Fibroblast of skin of scalp (primary cell): ENCODE measurements around the gene HMG20A.

Source experiments
- DNase-seq: peaks from one replicate; pipeline ENCODE4 v3.0.0-alpha.2; 2013

The HMG20A gene

DNA sequence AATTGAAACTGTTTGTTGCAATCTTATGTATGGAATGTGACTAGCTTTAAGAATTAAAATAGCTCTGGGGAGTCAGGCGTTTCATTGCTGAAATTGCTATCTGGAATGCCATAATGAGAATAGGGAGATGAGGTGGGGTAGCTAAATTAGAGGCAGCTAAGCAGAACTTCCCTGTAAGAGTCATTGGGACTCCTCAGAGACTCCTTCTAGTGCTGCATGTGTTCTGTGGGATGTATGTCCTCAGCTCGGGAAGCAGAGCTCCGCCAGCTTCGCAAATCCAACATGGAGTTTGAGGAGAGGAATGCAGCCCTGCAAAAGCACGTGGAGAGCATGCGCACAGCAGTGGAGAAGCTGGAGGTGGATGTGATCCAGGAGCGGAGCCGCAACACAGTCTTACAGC is 57.4 kb downstream of the HMG20A start:
- DNase-seq, result no peak

DNA sequence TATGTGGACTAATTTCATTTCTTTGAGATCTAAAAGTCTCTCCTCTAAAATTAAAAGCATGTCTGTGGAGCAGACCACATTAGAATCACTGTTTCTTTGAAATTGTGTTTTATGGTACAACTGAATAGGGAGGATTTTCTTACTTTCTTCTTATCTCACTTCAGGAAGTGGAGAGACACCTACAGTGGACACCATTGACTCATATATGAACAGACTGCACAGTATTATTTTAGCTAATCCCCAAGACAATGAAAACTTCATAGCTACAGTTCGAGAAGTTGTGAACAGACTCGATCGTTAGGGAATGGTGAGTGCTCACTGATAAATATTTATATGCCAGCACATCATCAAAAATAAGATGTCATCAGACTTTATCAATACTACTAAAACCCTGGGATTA is 58.3 kb downstream of the HMG20A start:
- no peak for DNase-seq

DNA sequence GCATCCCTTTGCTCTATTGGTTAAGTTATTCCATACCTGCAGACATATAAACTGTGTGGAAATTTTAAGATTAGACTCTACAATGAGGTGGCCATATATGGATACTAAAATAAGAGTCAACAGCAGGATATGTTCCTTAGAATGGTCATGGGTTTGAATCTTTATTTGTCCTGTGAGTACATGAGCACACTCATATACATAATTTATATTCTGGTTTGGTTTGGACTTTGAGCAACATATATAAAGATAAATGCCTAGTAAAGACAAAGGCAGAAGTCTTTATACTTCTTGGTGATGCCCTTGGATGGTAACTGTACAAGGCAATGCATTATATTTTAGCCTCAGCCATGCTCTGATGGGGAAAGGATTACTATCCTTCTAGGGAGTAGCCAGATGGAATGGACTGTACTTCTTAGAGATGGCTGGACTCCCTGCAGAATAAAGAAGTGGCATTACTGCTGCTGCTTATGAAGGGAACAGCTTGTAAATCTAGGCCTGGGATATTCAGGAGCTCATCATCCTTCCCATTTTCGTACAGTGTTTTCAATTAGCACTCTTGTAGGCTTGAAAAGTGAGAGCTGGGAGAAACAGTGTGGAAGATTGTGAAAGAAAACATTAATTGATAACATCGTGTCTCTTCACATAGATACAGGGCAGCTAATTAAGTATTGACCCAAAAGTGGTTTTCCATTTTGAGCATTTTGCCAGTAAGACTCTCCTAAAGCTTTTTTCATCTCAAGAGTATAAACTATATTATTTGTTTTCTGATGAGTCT is 60.4 kb downstream of the HMG20A start:
- DNase-seq, result no peak

DNA sequence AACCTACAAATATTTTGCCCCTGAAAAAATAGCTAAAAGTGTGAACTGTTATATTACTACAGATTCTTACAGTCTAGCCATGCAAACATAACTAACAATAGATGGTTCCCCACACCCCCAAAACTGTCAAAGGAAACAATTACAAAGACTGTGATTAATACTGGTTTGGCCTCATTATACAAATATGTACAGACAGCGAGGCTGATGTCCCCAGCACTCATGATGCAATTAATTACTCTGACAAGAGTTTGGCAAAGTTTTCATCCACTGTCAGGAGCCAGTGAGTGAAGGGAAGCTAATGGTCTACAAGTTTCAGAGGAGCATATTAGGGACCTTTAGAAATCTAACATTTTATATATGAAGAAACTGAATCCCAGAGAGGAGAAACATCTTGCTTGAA is 61.0 kb downstream of the HMG20A start:
- peak; percentile 73 for DNase-seq

DNA sequence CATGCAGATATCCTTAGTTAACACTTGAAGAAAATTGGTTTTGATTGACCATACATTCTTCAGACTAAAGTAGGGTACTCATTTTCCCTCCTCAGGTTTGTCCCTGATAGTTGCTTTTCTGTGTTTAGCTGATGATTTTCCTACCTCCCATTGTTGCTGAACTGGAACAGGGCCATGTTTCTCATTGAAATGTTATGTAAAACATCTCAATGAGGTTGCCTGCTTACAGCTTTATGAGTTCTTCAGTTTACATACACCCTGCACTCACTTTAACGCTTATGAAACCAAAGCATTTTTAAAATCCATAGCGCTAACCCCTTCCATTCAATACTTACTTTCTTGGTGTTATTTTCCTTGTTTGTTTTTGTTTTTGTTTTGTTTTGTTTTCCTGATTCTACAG is 61.9 kb downstream of the HMG20A start:
- peak; percentile 84 for DNase-seq

DNA sequence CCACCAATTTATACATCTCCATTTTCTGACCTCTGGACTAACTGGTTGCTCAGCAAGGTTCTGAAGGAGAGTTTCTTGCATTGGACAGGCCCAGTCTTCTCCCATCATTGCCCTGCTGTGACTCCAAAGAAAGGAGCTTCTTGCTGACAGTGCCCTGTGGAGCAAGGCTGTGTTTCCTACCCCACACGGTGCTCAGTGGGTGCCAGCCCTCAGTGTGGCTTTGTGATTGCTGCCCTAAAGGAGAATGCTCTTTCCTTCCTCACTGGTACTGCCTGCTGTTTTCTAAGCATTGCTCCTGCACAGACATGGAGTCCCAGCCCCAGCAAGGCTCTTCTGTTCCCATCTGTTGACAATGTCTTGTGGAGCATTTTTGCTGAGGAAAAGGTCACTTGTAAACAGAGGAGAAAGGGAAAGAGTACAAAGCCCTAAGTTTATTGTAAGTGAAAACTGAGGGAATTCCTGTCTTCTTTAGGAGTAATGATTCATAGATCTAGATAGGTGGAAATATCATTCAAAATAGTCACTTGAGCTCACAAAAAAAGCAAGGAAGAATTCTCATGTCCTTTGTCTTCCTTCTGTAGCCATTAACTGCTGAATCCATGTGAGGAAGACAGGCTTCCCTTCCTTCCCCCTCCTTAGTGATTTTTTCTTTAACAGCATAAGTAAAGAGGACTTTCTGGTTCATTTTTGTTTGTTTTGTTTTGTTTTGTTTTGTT is 62.9 kb downstream of the HMG20A start:
- peak; percentile 62 for DNase-seq

DNA sequence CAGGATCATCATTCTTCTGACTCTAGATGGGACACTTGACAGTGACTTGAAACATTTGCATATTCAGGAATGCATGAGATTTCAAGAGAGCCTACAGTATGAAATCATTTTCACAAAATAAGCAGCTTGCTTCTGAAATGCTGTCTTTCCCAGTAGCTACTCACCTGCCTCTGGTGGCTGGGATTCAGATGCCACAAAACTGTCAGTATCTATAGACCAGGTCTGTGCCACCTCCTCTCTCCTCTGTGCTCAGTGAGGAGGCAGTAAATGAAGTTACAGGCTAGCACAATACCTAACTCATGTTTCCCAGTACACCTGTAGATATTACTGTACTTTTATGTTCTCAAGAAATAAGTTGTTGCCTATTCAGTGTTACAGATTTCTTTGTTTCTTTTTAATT is 64.3 kb downstream of the HMG20A start:
- DNase-seq, result no peak

DNA sequence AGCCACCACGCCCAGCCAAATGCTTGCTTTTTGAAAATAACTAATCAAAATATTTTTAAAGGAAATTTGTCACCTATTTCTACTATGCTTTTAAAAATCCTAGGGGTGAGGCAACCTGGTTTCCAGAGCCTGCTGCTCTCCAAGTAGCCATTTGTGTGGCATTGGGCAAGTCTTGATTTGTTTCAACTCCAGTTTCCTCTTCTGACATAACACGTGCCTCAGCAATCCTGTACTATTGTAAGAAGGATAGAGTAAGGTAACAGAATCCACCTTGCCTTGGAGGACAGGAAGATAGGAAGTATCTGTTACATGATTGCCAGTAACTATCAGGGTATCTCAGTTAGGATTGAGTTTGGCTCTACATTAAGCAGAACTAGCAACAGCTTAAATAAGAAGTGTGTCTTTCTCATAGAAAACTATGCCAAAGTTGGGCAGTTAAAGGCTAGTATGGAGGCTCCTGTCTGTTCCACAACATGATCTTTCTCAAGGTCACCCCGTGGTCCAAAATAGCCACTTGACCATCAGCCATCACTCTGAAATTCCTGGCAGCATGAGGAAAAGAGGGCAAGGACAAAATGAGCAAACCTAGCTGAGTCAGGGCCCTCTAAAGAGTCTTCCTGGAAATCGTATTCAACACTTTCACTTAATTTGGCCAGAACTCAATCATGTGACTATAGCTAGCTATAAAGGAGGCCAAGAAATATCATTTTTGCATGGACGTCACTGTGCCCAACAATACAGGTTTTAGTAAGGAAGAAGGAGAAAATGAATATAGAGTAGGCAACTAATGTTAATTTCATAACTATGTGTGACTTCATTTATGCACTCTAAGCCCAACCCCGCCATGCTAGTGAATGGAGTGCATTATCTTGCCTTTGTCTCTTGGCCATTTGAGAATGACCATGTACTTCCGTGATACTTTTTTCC is 66.1 kb downstream of the HMG20A start:
- no peak for DNase-seq

DNA sequence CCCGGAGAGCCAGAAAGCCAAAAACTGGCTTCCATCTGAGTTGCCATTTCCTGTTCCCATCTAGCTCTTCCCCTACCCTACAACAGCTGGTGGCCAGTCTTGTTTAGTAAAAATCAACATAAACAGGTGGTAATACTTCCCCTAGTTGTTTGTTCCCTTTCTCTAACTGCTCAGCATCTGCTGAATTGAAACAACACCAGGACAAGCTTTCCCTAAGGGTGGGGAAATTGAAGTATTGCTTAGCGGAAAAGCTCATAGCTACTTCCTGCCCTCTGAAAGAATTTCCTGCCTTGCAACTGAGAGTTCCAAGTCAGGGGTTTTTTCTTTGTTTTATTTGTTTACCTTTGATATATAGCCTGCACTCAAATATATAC is 66.8 kb downstream of the HMG20A start:
- DNase-seq, result no peak

DNA sequence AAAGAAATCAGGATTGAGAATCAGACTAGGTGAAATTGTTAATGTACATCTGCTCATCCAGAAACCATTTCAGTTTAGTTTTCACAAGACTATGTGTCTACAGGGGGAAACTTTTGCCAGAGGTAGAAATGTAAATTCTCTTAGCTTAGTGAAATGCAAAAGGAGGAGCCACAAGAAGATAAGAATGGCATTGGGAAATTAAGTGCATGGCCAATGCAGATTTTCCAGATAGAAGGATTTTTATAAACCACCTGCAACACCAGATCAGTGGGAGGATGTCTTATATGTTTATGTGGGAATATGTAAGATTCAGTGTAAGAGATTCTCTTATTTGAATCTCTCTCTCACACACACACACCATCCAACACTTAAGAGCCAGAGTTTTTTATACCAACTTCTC is 67.2 kb downstream of the HMG20A start:
- DNase-seq, result no peak

DNA sequence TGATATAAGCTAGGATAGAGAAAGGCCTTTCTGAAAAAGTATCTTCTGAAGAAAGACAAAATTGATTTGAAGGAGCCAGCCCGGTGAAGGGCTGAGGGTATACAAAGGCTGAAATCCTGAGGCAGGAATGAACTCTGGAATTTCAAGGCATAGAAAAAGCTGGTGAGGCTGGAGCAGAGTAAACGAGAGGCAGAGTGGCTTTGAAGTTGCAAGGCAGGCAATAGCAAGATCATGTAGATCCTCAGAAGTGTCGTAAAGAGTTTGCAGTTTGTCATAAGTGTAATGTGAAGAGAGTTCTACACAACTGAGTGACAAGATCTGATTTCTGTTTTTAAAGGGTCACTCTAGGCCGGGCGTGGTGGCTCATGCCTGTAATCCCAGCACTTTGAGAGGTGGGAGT is 69.0 kb downstream of the HMG20A start:
- no peak for DNase-seq

DNA sequence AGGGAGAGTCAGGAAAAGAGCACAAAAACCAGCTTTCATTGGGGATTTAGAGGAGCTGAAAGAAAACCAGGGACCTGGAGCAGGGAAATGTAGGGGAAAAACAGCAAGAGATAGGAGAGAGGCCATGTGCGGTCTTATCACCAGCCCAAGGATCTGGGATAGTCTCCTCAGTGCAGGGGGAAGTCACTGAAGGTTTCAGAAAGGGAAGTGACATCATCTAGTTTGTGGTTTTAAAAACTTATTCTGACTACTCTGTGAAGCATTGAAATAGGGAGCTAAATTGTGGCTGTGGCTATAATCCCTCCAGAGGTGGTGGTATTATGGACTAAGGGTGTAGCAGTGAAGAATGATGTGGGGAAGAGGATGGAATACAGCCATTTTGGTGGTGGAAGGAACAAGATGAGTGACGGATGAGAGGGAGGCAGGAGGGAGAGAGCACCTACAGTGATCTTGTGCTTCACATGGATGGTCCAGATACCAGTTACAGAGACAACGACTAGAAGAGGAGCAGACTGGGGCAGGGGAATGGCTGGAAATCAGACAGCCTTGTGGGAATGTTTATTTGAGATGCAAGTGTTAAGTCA is 72.7 kb downstream of the HMG20A start:
- DNase-seq, result peak; percentile 68

DNA sequence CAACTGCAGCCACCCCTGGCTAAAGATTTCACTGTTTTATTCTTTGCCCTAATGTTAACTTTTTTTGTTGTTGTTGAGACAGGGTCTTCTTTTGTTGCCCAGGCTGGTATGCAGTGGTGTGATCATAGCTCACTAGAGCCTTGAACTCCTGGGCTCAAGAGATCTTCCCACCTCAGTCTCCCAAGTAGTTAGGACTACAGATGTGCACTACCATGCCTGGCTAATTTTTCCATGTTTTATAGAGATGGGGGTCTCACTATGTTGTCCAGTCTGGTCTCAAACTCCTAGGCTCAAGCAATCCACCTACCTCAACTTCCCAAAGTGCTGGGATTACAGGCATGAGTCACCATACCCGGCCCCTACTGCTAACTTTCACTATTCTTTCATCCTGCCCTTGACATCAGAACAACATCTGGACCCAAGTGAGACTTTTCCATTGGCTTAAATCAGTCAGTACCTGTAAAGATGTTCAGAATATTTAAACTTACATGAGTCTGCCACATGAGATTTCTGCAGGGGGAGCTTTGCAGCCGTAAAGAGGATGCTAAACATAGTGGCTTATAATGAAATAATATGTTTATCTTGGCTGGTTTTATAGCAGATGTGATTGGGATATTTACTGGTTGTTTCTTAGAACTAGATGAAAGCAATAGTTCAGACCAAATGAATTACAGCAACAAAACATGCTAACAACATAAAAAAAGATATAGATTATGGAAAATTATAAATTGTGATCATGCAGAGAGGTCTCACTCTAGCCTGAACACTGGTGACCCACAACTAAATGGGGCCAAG is 73.6 kb downstream of the HMG20A start:
- DNase-seq, result no peak

DNA sequence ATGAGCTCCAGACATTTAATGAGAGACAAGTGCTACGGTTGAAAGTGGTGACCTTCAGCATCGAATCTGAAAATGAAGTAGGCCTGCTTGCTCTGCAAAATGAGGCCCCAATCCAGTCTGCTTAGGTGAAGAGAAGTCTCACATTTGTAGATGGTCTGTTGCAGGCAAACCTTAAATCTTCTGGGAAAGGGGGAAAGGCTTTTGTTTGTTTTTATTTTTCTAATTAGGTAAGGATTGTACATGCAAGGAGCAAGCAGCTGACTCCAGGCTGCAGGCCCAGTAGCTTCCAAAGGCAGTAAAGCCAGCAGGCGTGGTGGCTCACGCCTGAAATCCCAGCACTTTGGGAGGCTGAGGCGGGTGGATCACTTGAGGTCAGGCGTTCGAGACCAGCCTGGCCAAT is 74.3 kb downstream of the HMG20A start:
- no peak for DNase-seq

DNA sequence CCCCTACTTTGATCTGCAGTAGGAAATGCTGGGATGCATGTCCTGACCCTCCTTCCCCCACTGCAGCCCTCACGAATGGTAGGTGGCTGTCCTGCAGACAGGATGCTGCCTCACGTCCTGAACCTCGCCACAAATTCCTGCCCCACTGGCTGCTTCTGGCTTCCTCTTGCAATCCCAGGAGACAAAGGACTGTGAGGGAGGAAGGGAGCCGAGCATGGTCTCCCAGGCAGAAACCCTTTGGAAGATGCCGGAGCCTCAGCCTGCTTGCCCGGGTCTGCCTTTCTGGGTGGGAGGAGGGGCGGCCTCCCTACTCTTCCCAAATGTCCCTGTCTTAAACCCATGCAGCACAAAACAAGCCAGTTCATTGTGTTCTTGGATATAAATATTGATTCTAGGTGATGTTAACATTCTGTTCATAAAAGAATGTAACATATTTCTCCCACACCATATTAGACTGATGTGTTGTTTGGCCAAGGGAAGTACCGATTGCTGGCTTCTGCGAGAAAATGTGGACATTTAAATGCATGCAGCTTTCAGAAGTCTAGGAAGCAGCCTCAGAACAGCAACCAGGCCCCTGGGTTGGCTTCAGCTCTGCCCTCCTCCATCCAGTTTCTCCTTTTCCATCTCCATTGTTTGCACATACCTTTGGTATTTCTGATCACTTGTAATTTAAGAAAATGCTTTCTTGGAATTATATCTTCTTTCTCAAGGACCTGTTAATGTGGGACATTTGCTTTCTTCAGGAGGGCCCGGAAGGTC is 75.3 kb downstream of the HMG20A start:
- peak; percentile 79 for DNase-seq

DNA sequence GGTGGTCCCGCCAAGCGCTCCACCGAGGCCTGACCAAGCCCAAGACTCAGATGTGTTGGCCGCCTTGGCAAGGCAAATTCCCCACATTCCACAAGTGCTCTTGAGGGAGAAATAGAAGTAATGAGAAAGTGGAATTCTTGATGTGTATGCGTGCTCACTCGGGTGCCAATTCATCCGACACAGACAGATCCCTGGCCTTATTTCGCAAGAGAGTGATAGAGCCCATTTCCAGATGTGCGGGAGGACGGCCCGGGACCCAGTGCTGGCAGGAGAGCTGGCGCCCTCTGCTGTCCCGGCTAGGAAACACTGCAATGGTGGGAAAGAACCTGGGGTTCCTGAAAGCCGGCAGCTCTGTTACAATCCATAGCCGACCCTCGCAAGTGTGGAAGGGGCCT is 76.0 kb downstream of the HMG20A start:
- DNase-seq, result peak; percentile 99

DNA sequence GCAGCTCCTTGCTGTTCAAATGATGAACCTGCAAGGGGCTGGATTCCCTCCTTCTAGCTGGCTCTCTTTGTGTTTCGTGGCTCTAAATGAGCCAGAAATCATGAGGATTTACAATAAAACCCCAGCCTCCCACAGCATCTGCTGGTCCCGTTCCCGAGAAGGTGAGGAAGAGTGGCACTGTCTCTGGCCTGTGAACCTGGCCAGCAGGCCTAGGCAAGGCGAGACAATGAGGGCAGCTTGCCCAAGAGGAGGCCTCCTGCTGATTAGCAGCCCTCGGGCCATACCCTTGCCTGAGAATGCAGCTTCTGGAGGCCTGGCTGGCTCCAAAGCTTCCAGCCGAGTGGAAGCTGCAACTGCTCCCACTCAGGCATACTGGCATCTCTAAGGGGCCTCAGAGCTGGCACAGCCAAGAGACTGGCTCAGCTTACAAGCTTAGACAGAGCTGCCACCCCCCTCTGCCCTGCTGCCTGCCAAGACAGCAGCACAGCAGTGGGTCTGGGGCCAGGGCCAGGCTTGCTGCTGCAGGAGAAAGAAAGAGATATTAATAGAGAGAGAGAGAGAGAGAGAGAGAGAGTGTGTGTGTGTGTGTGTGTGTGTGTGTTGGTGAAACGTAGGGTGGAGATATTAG is 76.5 kb downstream of the HMG20A start:
- peak; percentile 88 for DNase-seq

DNA sequence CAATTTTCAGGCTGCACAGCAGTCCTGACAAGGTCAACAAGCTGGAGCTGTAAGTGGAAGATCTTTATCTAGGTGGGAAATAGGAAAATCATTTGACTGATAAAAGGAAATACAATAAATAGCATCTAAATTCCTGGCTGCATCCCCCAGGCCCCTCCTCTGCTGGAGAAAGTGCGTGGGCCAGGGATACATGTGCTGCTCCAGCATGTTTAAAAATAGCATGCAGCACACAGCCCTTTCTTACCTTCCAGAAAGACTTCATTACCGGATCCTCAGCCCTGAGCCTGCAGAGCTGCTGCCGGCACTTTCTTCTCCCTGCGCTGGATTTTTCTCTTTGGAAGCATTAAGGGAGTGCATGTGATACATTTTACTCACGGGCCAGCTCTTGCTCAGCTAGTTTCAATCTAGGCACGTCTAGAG is 77.3 kb downstream of the HMG20A start:
- DNase-seq, result peak; percentile 27

DNA sequence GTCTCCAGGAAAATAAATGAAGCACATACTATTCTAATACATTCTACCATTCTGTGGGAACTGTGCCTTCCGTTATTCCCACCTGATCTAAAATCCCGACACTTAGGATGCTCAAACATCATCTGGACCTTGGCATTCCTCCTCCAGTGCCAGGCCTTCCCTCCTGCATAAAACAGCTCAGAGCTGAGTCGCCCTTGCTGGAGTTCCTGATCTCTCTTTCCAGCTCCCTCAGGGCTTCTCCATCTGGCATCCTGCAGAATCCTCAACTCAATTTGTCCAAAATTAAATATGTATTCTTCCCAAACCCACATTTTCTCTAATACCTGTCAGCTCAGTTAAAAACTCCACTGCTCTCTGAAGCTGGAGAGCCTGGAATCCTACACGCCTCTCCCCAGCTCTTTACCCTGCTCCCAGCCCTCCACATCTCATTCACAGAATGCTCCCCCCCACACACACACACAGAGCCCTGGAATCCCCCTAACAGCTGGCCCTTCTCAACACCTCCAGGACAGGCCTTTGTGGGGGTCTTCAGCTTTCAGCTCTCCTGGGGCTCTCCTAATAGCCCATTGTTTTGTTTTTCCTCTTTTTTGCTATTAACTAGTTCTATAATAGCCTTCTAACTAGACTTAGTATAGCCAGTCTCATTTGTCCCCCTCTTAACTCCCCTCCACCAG is 78.5 kb downstream of the HMG20A start:
- no peak for DNase-seq

DNA sequence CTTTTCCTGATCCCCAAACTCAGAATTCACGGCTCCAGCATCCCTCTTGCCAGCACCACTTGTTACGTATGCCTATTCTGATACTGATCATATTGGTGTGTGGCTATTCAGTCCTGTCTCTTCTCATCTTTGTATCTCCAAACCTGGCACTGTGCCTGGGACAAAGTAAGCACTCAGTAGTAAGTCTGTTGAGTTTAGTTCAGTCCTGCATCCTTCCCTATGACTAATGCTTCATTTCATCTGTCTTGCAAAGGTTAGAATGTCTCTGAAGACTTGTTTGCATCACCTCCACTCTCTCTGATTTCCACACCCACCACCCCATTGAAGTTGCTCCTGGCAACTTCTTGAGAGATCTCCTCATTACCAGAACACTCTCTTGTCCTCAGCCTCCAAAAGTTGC is 80.3 kb downstream of the HMG20A start:
- peak; percentile 54 for DNase-seq
